Upper lobe of left lung (tissue), 4 donors: ENCODE results near the gene ARHGAP45.

Source experiments
- CTCF ChIP-seq, 6 experiments: fragments of 450-650 bp in 4 of 6; fragments of 200-600 bp in 2 of 6; sonication (generic) in 2 of 6; IDR thresholded peaks; one replicate each; pipeline ENCODE4 v1.5.1; 2016 to 2019; ENCODE audit warnings: antibody characterized with exemption in 6 of 6
- EP300 ChIP-seq, 4 donors: sonication (generic); formaldehyde crosslinking; IDR thresholded peaks; one replicate each; pipeline ENCODE4 v1.5.1; 2017; ENCODE audit warnings: antibody characterized with exemption in 4 of 4, control low read depth in 2 of 4

GRCh38 chr19:1038978-1039645 lies 27.9 kb upstream of the ARHGAP45 start:
- TF ChIP-seq CTCF (IDR thresholded peaks at IDR 0.05): peak in 1 of 6 experiments; percentile 4
- no peak for TF ChIP-seq EP300 (IDR thresholded peaks at IDR 0.05)
